Measurements from ENCODE around the gene LRRC74A. TPM values are rescaled to one million over a fixed set of nuclear protein-coding genes. Genes with fewer than 3 reads are reported as not detected.

Gene LRRC74A
- total RNA-seq, 1 experiment from 2014 or later: not detected

DNA sequence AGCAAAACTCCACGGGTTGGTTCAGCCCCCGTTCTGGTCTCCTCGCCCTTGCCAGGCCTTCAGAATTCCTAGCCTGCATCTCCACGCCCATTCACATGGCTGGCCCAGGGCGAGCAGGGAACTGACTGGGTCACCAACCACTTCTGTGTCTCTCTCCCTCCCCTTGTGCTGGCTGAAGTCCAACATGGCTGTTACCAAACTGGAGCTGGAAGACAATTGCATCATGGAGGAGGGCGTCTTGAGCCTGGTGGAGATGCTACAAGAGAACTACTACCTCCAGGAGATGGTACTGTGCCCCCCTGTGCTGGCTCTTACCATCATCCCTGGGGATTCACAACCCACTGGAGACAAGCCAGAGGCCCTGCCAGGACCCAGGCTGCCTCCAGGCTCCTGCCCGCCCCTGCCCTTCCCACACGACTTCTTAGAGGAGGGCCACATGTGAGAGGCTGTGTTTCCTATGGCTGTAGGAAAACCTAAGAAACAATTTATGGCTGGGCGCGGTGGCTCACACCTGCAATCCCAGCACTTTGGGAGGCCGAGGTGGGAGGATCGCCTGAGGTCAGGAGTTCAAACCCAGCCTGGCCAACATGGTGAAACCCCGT, 9.9 kb downstream of the LRRC74A start:
- Histone ChIP-seq H2BK120ac (ENCODE audit: low read depth, low read length, poor library complexity, severe bottlenecking) (no peak overlapping the region), H3K9ac (ENCODE audit: extremely low read depth, insufficient read length, low read length) (no peak overlapping the region), H2BK5ac (ENCODE audit: insufficient read length, low read length) (no peak overlapping the region), H3K79me2 (ENCODE audit: insufficient read depth, low read length) (no peaks in the 10 kb centered on the region), H4K20me1 (ENCODE audit: control insufficient read depth, insufficient read depth, insufficient read length) (no peaks in the 10 kb centered on the region), H3K9me3 (ENCODE audit: control insufficient read depth, low read depth, low read length) (no peaks in the 10 kb centered on the region), H3K56ac (ENCODE audit: insufficient read length, low read depth, low read length) (no peak overlapping the region), H4K91ac (ENCODE audit: insufficient read length, low read depth, low read length) (no peak overlapping the region), H3K27ac (ENCODE audit: insufficient read length, low read depth, low read length) (no peak overlapping the region), H2BK15ac (ENCODE audit: low read depth, low read length) (no peak overlapping the region), H4K5ac (ENCODE audit: insufficient read length, low read depth, low read length) (no peak overlapping the region), H3K4me2 (ENCODE audit: insufficient read depth, insufficient read length, low read length) (no peak overlapping the region), H3K23ac (ENCODE audit: insufficient read length, low read depth, low read length) (no peak overlapping the region), H4K8ac (replicated peaks; ENCODE audit: insufficient read length, low read depth, low read length) (no peak overlapping the region), H2AFZ (ENCODE audit: low read length) (no peak overlapping the region), H3T11ph (ENCODE audit: low read length) (no peak overlapping the region), H3K79me1 (ENCODE audit: insufficient read depth, low read depth, low read length, poor library complexity, severe bottlenecking) (no peaks in the 10 kb centered on the region), H2AK5ac (ENCODE audit: insufficient read length, low read length) (no peak overlapping the region), H3K4me1 (ENCODE audit: insufficient read depth, low read length) (no peaks in the 10 kb centered on the region), H2BK20ac (ENCODE audit: low read depth, low read length, poor library complexity, severe bottlenecking) (no peak overlapping the region), H2BK12ac (ENCODE audit: insufficient read length, low read depth, low read length) (no peak overlapping the region), H3K27me3 (ENCODE audit: insufficient read depth, low read length) (no peaks in the 10 kb centered on the region), H3K14ac (ENCODE audit: insufficient read depth, low read length) (no peak overlapping the region), H3K23me2 (ENCODE audit: insufficient read length, low read depth, low read length, poor library complexity, severe bottlenecking) (no peaks in the 10 kb centered on the region), H3K4ac (ENCODE audit: low read depth, low read length) (no peak overlapping the region), H3K18ac (ENCODE audit: insufficient read length, low read depth, low read length) (no peak overlapping the region)
- no peaks in the 10 kb centered on the region for H3K36me3 Mint-ChIP-seq (ENCODE audit: insufficient read depth in 1 of 3, low read depth in 3 of 3)
- TF ChIP-seq, protein P1, sequence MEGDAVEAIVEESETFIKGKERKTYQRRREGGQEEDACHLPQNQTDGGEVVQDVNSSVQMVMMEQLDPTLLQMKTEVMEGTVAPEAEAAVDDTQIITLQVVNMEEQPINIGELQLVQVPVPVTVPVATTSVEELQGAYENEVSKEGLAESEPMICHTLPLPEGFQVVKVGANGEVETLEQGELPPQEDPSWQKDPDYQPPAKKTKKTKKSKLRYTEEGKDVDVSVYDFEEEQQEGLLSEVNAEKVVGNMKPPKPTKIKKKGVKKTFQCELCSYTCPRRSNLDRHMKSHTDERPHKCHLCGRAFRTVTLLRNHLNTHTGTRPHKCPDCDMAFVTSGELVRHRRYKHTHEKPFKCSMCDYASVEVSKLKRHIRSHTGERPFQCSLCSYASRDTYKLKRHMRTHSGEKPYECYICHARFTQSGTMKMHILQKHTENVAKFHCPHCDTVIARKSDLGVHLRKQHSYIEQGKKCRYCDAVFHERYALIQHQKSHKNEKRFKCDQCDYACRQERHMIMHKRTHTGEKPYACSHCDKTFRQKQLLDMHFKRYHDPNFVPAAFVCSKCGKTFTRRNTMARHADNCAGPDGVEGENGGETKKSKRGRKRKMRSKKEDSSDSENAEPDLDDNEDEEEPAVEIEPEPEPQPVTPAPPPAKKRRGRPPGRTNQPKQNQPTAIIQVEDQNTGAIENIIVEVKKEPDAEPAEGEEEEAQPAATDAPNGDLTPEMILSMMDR (conservative IDR thresholded peaks at IDR 0.05): no peak
- H3K9me3 Mint-ChIP-seq: no peaks in the 10 kb centered on the region
- H3K4me1 Mint-ChIP-seq: peaks cover 10 to 19% of the 10 kb centered on the region in 2 experiments
- DNase-seq: no peak
- H3K4me3 Mint-ChIP-seq: no peak overlapping the region
- no CpG with 5 or more reads among the region's 13 CpGs for WGBS (ENCODE audit: extremely low coverage, insufficient read length, low lambda C conversion rate)
- peaks cover 5% of the 10 kb centered on the region for H3K27me3 Mint-ChIP-seq (ENCODE audit: low read depth)
- H3K27ac Mint-ChIP-seq: no peak overlapping the region

All from H9 (cell line).